Measurements from ENCODE around the gene TMEM218.
"Not testable (repeated sequence)": the region's sequence is repeated elsewhere in the genome, so short reads cannot be mapped to it uniquely, and the experiment has no call there.

TMEM218 gene

GRCh38 chr11:125057693-125058016, 53.8 kb downstream of the TMEM218 start:
- TF ChIP-seq CTCF (IDR thresholded peaks at IDR 0.05; ENCODE audit: insufficient read depth, low read length) (no peak), POLR2AphosphoS5 (IDR thresholded peaks at IDR 0.05; ENCODE audit: low read depth) (no peak), SPI1 (IDR thresholded peaks at IDR 0.05; ENCODE audit: borderline replicate concordance, low read depth) (no peak)
- no peak for DNase-seq (ENCODE audit: low read depth in 1 of 2, low spot score in 1 of 2)
- Histone ChIP-seq H3K4me3 (replicated peaks; ENCODE audit: insufficient read depth, low read length) (no peak overlapping the region), H3K27me3 (ENCODE audit: insufficient read depth, poor library complexity, severe bottlenecking) (no peaks in the 10 kb centered on the region), H3K27ac (replicated peaks) (no peak overlapping the region)

GRCh38 chr11:125056931-125057692, 54.3 kb downstream of the TMEM218 start:
- Histone ChIP-seq H3K27ac (replicated peaks) (no peak overlapping the region), H3K4me3 (replicated peaks; ENCODE audit: insufficient read depth, low read length) (no peak overlapping the region), H3K27me3 (ENCODE audit: insufficient read depth, poor library complexity, severe bottlenecking) (no peaks in the 10 kb centered on the region)
- TF ChIP-seq REST (IDR thresholded peaks at IDR 0.05; ENCODE audit: insufficient replicate concordance, low read depth), result no peak
- TF ChIP-seq GABPA (IDR thresholded peaks at IDR 0.05; ENCODE audit: low read depth), result no peak
- no peak for TF ChIP-seq SPI1 (IDR thresholded peaks at IDR 0.05; ENCODE audit: borderline replicate concordance, low read depth)
- DNase-seq (ENCODE audit: low read depth in 1 of 2, low spot score in 1 of 2), result no peak

GRCh38 chr11:125056111-125056510, 55.3 kb downstream of the TMEM218 start:
- not testable (repeated sequence) for DNase-seq (ENCODE audit: low read depth in 1 of 2, low spot score in 1 of 2); H3K27me3 ChIP-seq (ENCODE audit: insufficient read depth, poor library complexity, severe bottlenecking); H3K27ac ChIP-seq (replicated peaks)

GRCh38 chr11:125055107-125055715, 56.2 kb downstream of the TMEM218 start:
- Histone ChIP-seq H3K4me3 (replicated peaks; ENCODE audit: insufficient read depth, low read length) (no peak overlapping the region), H3K27me3 (ENCODE audit: insufficient read depth, poor library complexity, severe bottlenecking) (no peaks in the 10 kb centered on the region), H3K27ac (replicated peaks) (no peak overlapping the region)
- DNase-seq (ENCODE audit: low read depth in 1 of 2, low spot score in 1 of 2), result no peak
- TF ChIP-seq POLR2AphosphoS5 (IDR thresholded peaks at IDR 0.05; ENCODE audit: low read depth) (no peak), CTCF (IDR thresholded peaks at IDR 0.05; ENCODE audit: insufficient read depth, low read length) (no peak), GABPA (IDR thresholded peaks at IDR 0.05; ENCODE audit: low read depth) (no peak), SPI1 (IDR thresholded peaks at IDR 0.05; ENCODE audit: borderline replicate concordance, low read depth) (no peak), REST (IDR thresholded peaks at IDR 0.05; ENCODE audit: insufficient replicate concordance, low read depth) (no peak)

More at GRCh38 chr11:125056111-125056510, 55.3 kb downstream of the TMEM218 start:
- H3K4me3 ChIP-seq (replicated peaks; ENCODE audit: insufficient read depth, low read length), result not testable (repeated sequence)

GRCh38 chr11:125053167-125053566, 58.3 kb downstream of the TMEM218 start:
- no peak overlapping the region for H3K27ac ChIP-seq (replicated peaks)
- DNase-seq (ENCODE audit: low read depth in 1 of 2, low spot score in 1 of 2), result no peak
- TF ChIP-seq REST (IDR thresholded peaks at IDR 0.05; ENCODE audit: insufficient replicate concordance, low read depth) (no peak), SPI1 (IDR thresholded peaks at IDR 0.05; ENCODE audit: borderline replicate concordance, low read depth) (no peak), GABPA (IDR thresholded peaks at IDR 0.05; ENCODE audit: low read depth) (no peak), CTCF (IDR thresholded peaks at IDR 0.05; ENCODE audit: insufficient read depth, low read length) (no peak)
- no peaks in the 10 kb centered on the region for H3K27me3 ChIP-seq (ENCODE audit: insufficient read depth, poor library complexity, severe bottlenecking)
- no peak overlapping the region for H3K4me3 ChIP-seq (replicated peaks; ENCODE audit: insufficient read depth, low read length)

Data from HL-60 (cell line).